Pancreas (tissue), 10 donors: ENCODE results near the gene GHDC. TPM values are rescaled to one million over a fixed set of nuclear protein-coding genes. Genes with fewer than 3 reads are reported as not detected.
A peak's percentile ranks its signal among the peaks of the same experiment; 100 is the strongest.

Source experiments
- ATAC-seq, 4 donors: fragments of 200-7000 bp; cut with Tn5 transposase; one replicate each; pipeline versions ENCODE4 v1.8.0 to v1.9.1; 2020; ENCODE audit warnings: mild to moderate bottlenecking in 4 of 4, moderate library complexity in 4 of 4
- DNase-seq, 6 donors: peaks; one replicate each; pipeline ENCODE4 v3.0.0-alpha.2; 2020
- FAIRE-seq: peaks from 2 replicates; lab custom pipeline; 2012; peaks lifted over from hg19 to GRCh38; lab: Jason Lieb, UNC
- H3K27ac ChIP-seq, 4 donors: fragments of 200-600 bp; sonication (generic); 1 replicate in 3 of 4; 2 replicates in 1 of 4; pipeline versions ENCODE4 v1.5.0 to v1.8.0; 2020
- H3K27me3 ChIP-seq, 4 donors: fragments of 200-600 bp; one replicate each; pipeline ENCODE4 v1.8.0; 2021
- H3K36me3 ChIP-seq, 3 donors: fragments of 200-600 bp; sonication (generic) in 1 of 3; one replicate each; pipeline versions ENCODE4 v1.5.0 to v1.8.0; 2020 to 2021
- H3K4me1 ChIP-seq, 3 donors: fragments of 200-600 bp; one replicate each; pipeline ENCODE4 v1.8.0; 2021
- H3K4me3 ChIP-seq, 4 donors: fragments of 200-600 bp; sonication (generic) in 2 of 4; one replicate each; pipeline versions ENCODE4 v1.5.0 to v1.8.0; 2020 to 2021
- H3K9me3 ChIP-seq, 4 donors: fragments of 200-600 bp; one replicate each; pipeline ENCODE4 v1.8.0; 2021
- CTCF ChIP-seq, 4 donors: fragments of 200-600 bp; sonication (generic) in 3 of 4; IDR thresholded peaks; one replicate each; pipeline versions ENCODE4 v1.5.0 to v1.8.0; 2021; ENCODE audit warnings: antibody characterized with exemption in 4 of 4
- WGBS, 2 donors: extraction: QIAGEN DNeasy Blood & Tissue Kit; methylation state at CpG; one replicate each; pipeline ENCODE4 v1.1.7; 2013; 5-methylcytosine and 5-hydroxymethylcytosine counted together
- intact Hi-C, 3 donors: fragments of 100-400 bp; cut with DNase I; formaldehyde crosslinking; loops; one replicate each; pipeline versions ENCODE4 v1.11.1 to v1.14.2; 2022
- polyA plus RNA-seq, 2 donors: library from polyadenylated mRNA; stranded (reverse); fragments of 200-250 nt; gene quantifications; one replicate each; pipeline ENCODE4 v1.2.3, GENCODE V29; 2013
- total RNA-seq, 6 donors: library from RNA; stranded (reverse); fragmentation: NEBNext Ultra II Directional in 4 of 6; extraction: Animal tissue kit (Norgen Biotek cat#: 25700) in 4 of 6; gene quantifications; one replicate each; pipeline versions ENCODE4 v1.2.1 to v1.2.4, GENCODE V29; 2021 to 2023
- donor health status: healthy with polysubstance abuse.
- donor health status: DM: no; HTN: no; CAD: no; lungs with moderate emphysema.
- donor health status: DM: no; HTN: no; CAD: no.
- donor health status: control.
- donor health status: control.
- donor health status: Bipolar disorder and iron deficiency.
- donor health status: DM: yes; HTN: yes; CAD: no.
- donor health status: DM: no; HTN: no; CAD: no.
- donor health status: DM: no; HTN: no; CAD: no.
- donor health status: DM: yes; HTN: yes; CAD: no.

Gene GHDC
- total and polyA plus RNA-seq, 8 donors = 14.8 to 21.6 (median 18.4) TPM

GRCh38 chr17:42171831-42172230, 22.5 kb downstream of the GHDC start:
- no peak for FAIRE-seq
- WGBS, 2 donors = 66 to 69% methylated on average over 11 of the region's 11 CpGs
- TF ChIP-seq CTCF (IDR thresholded peaks at IDR 0.05) = no peak

GRCh38 chr17:42169351-42169750, 24.9 kb downstream of the GHDC start:
- FAIRE-seq (no peak), ATAC-seq (no peak), DNase-seq (no peak)
- Histone ChIP-seq H3K27me3 (no peaks in the 10 kb centered on the region), H3K9me3 (no peaks in the 10 kb centered on the region), H3K4me1 (no peaks in the 10 kb centered on the region), H3K36me3 (no peaks in the 10 kb centered on the region), H3K4me3 (no peak overlapping the region), H3K27ac (no peak overlapping the region)
- no peak for TF ChIP-seq CTCF (IDR thresholded peaks at IDR 0.05)
- intact Hi-C loops = no loop called here
- 84 to 94% methylated on average over 29 of the region's 29 CpGs for WGBS, 2 donors

More at GRCh38 chr17:42171831-42172230, 22.5 kb downstream of the GHDC start:
- ATAC-seq (no peak), DNase-seq (no peak)
- Histone ChIP-seq H3K27ac (no peak overlapping the region), H3K36me3 (no peaks in the 10 kb centered on the region), H3K9me3 (no peaks in the 10 kb centered on the region), H3K4me1 (no peaks in the 10 kb centered on the region), H3K27me3 (no peaks in the 10 kb centered on the region), H3K4me3 (no peak overlapping the region)
- intact Hi-C loops = no loop called here

- peak in 1 of 4 donors; percentile 61 for ATAC-seq
- no peak for FAIRE-seq
- Histone ChIP-seq H3K27me3 (no peaks in the 10 kb centered on the region), H3K36me3 (no peaks in the 10 kb centered on the region), H3K4me1 (no peaks in the 10 kb centered on the region), H3K27ac (no peak overlapping the region), H3K4me3 (no peak overlapping the region), H3K9me3 (no peaks in the 10 kb centered on the region)
- DNase-seq = no peak
- intact Hi-C loops = no loop called here
- TF ChIP-seq CTCF (IDR thresholded peaks at IDR 0.05) = no peak
- WGBS, 2 donors = 92 to 96% methylated on average over 8 of the region's 8 CpGs
These were observed 26.5 kb downstream of the GHDC start for GRCh38 chr17:42167807-42168206.

DNA sequence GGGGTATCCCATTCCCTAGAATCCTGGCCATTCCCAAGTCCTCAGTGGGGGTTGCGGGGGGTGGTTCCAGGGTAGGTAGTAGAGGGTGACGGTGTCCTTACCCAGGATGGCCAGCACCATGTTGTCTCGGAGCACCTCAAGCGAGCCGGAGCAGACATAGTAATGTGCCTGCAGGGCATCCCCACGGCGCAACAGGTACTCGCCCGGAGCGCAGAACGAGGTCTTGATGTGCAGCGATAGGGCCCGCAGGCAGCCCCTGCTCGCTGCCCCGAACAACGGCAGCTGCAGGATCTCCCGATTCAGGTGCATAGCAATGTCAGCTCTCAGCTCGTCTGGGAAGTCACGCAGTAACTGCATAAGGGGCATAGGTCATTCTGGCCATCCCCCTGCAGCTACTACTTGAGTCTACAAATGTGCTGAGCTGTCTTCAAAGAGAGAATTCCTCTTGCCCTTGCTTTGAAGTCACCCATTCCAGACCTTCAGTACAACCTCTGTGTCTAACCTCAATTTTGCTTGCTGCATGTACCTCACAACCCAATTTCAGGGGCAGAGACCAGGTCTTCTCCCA, 28.0 kb downstream of the GHDC start:
- FAIRE-seq = no peak
- DNase-seq = no peak
- Histone ChIP-seq H3K36me3 (no peaks in the 10 kb centered on the region), H3K27me3 (no peaks in the 10 kb centered on the region), H3K9me3 (no peaks in the 10 kb centered on the region), H3K4me1 (no peaks in the 10 kb centered on the region), H3K27ac (no peak overlapping the region), H3K4me3 (no peak overlapping the region)
- 83 to 90% methylated on average over 19 of the region's 19 CpGs for WGBS, 2 donors
- ATAC-seq = no peak
- no peak for TF ChIP-seq CTCF (IDR thresholded peaks at IDR 0.05)
- intact Hi-C loops = no loop called here

DNA sequence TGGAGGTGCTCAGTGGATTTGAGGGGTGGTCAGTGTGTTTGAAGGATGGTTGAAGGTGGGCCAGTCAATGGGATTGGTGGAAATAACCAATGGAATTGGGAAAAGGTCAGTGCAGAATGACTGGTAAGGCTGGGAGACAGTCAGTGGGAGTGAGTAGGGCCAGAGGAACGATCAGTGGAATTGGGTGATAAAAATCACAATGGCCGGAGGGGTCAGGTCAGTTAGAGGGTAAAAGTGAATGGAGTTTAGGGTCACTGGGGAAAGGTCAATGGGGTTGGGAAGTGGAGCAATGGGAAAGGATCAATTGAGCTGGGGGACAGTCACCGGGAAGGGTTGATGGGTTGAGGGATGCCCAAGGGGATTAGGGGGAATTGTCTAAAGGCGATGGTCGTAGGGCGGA, 28.5 kb downstream of the GHDC start:
- Histone ChIP-seq H3K27ac (no peak overlapping the region), H3K27me3 (no peaks in the 10 kb centered on the region), H3K4me1 (no peaks in the 10 kb centered on the region), H3K4me3 (no peak overlapping the region), H3K36me3 (no peaks in the 10 kb centered on the region), H3K9me3 (no peaks in the 10 kb centered on the region)
- DNase-seq = no peak
- no peak for FAIRE-seq
- no peak for ATAC-seq
- TF ChIP-seq CTCF (IDR thresholded peaks at IDR 0.05) = no peak
- WGBS, 2 donors = 81 to 83% methylated on average over 6 of the region's 6 CpGs
- intact Hi-C loops = no loop called here
